Measurements from ENCODE around the gene KBTBD13. TPM values are rescaled to one million over a fixed set of nuclear protein-coding genes. Genes with fewer than 3 reads are reported as not detected.

The KBTBD13 gene
- total RNA-seq, 1 donor from 2014 or later, result not detected

- no peaks in the 10 kb centered on the region for H3K4me1 Mint-ChIP-seq
- ATAC-seq (ENCODE audit: low read depth) (no peak), DNase-seq (no peak)
- no peak overlapping the region for H3K4me3 Mint-ChIP-seq
- no peak for TF ChIP-seq CTCF (IDR thresholded peaks at IDR 0.05)
- intact Hi-C loops (cut with micrococcal nuclease), result loop anchor here (2.0 kb wide), 1 partner anchor 69 kb away; no protein-coding TSS in a partner anchor
- ChIA-PET POLR2A (no interaction called here), CTCF (interaction anchor here (0.8 to 1.2 kb wide), 2 partner anchors 46 to 49 kb away, joined by 3 to 4 read pairs; no protein-coding TSS in a partner anchor)
- H3K36me3 Mint-ChIP-seq (ENCODE audit: low read depth), result peaks cover 71% of the 10 kb centered on the region
- H3K27ac Mint-ChIP-seq, result no peak overlapping the region
- H3K9me3 Mint-ChIP-seq, result no peaks in the 10 kb centered on the region
- H3K27me3 Mint-ChIP-seq, result no peaks in the 10 kb centered on the region
These were observed 24.9 kb downstream of the KBTBD13 start for GRCh38 chr15:65101411-65101890.

- Mint-ChIP-seq H3K9me3 (no peaks in the 10 kb centered on the region), H3K36me3 (ENCODE audit: low read depth) (peaks cover 68% of the 10 kb centered on the region), H3K4me1 (no peaks in the 10 kb centered on the region), H3K4me3 (no peak overlapping the region), H3K27me3 (no peaks in the 10 kb centered on the region), H3K27ac (no peak overlapping the region)
- intact Hi-C loops (cut with micrococcal nuclease), result loop anchor here (2.0 kb wide), 1 partner anchor 69 kb away; no protein-coding TSS in a partner anchor
- POLR2A ChIA-PET, result no interaction called here
- no peak for DNase-seq
- CTCF ChIA-PET, result interaction anchor here (0.8 to 1.2 kb wide), 2 partner anchors 47 to 50 kb away, joined by 3 to 4 read pairs; no protein-coding TSS in a partner anchor
- no peak for TF ChIP-seq CTCF (IDR thresholded peaks at IDR 0.05)
- ATAC-seq (ENCODE audit: low read depth), result no peak
These were observed 25.6 kb downstream of the KBTBD13 start for GRCh38 chr15:65101891-65102708.

- H3K27ac Mint-ChIP-seq, result no peak overlapping the region
- intact Hi-C loops (cut with micrococcal nuclease), result no loop called here
- DNase-seq (no peak), ATAC-seq (ENCODE audit: low read depth) (no peak)
- ChIA-PET POLR2A (no interaction called here), CTCF (no interaction called here)
- H3K36me3 Mint-ChIP-seq (ENCODE audit: low read depth), result peaks cover 63% of the 10 kb centered on the region
- no peaks in the 10 kb centered on the region for H3K27me3 Mint-ChIP-seq
- TF ChIP-seq CTCF (IDR thresholded peaks at IDR 0.05), result no peak
- no peak overlapping the region for H3K4me3 Mint-ChIP-seq
- H3K4me1 Mint-ChIP-seq, result no peaks in the 10 kb centered on the region
- H3K9me3 Mint-ChIP-seq, result no peaks in the 10 kb centered on the region
These were observed 26.4 kb downstream of the KBTBD13 start for GRCh38 chr15:65102912-65103311.

- H3K36me3 Mint-ChIP-seq (ENCODE audit: low read depth), result peaks cover 51% of the 10 kb centered on the region
- DNase-seq (no peak), ATAC-seq (ENCODE audit: low read depth) (no peak)
- intact Hi-C loops (cut with micrococcal nuclease), result no loop called here
- ChIA-PET CTCF (no interaction called here), POLR2A (no interaction called here)
- no peaks in the 10 kb centered on the region for H3K4me1 Mint-ChIP-seq
- H3K4me3 Mint-ChIP-seq, result no peak overlapping the region
- no peaks in the 10 kb centered on the region for H3K9me3 Mint-ChIP-seq
- no peak for TF ChIP-seq CTCF (IDR thresholded peaks at IDR 0.05)
- H3K27me3 Mint-ChIP-seq, result no peaks in the 10 kb centered on the region
- H3K27ac Mint-ChIP-seq, result no peak overlapping the region
These were observed 28.5 kb downstream of the KBTBD13 start for GRCh38 chr15:65105038-65105437.

- intact Hi-C loops (cut with micrococcal nuclease), result no loop called here
- ATAC-seq (ENCODE audit: low read depth), result no peak
- ChIA-PET POLR2A (no interaction called here), CTCF (no interaction called here)
- Mint-ChIP-seq H3K27me3 (no peaks in the 10 kb centered on the region), H3K27ac (no peak overlapping the region), H3K4me1 (no peaks in the 10 kb centered on the region), H3K9me3 (no peaks in the 10 kb centered on the region), H3K36me3 (ENCODE audit: low read depth) (peaks cover 45% of the 10 kb centered on the region), H3K4me3 (no peak overlapping the region)
- no peak for DNase-seq
- no peak for TF ChIP-seq CTCF (IDR thresholded peaks at IDR 0.05)
These were observed 29.6 kb downstream of the KBTBD13 start for GRCh38 chr15:65106011-65106590.
